HG02884 (cell line): ENCODE results near the gene TMEM184A.

Experiments
- ATAC-seq: cut with Tn5 transposase; IDR thresholded peaks from one replicate; pipeline ENCODE4 v1.9.1; 2021; ENCODE audit warnings: mild to moderate bottlenecking, moderate library complexity; ENCODE audit not compliant: unreplicated experiment

Gene TMEM184A

DNA sequence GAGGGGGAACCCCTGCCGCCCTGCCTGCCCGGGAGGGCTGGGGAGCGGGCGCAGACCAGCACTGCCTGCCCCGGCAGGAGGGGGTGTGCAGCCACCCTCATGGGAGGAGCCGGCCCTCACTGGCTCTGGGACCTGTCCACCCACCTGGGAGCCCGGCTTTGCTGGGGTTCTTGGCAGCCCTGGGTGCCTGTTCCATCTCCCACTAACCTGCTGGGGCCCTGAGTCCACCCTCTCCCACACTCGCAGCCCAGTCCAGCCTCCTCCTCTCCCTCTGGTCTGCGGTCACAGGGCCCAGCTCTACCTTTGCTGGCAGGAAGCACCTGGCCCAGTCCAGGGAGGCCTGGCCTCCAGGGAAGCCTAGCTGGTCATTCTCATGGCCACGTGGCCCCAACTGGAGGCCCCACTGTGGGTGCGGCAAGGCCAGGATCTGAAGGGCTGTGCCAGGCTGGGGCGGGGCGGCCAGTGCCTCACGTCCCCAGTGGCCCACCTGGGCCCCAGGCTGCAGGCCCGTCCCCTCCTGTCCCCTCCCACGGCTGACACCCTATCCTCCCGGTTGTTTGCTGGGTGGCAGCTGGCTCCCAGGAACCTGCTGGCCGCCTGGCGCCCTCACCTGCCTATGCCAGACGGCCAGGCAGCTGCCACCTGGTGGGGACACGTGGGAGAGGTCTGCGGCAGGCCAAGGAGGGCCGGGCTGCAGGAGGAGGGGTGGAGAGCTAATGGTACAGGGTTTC, at the start of gene TMEM184A:
TSS of gene TMEM184A (minus strand) at position 393 of the 731 bp plus-strand sequence. CDS start 721 bp downstream, outside the sequence.
- no peak for ATAC-seq

DNA sequence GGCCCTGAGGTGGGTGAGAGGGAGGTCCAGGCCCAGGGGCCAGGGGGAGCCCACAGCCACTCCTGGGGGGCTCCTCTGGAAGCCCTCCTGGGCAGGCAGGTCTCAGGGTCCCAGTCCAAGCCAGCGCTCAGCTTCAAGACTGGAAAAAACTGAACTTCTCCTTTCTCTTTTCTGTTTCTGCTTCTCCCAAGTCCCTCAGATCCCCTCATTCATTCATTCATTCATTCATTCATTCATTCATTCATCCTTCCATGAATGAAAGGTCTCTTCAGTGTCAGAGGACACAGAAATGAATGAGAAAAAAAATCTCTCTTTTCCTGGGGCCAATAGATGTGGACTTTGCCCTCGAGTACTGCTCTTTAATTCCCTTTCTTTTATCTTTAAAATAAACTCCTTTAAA, 48.4 kb upstream of the TMEM184A start:
- no peak for ATAC-seq

DNA sequence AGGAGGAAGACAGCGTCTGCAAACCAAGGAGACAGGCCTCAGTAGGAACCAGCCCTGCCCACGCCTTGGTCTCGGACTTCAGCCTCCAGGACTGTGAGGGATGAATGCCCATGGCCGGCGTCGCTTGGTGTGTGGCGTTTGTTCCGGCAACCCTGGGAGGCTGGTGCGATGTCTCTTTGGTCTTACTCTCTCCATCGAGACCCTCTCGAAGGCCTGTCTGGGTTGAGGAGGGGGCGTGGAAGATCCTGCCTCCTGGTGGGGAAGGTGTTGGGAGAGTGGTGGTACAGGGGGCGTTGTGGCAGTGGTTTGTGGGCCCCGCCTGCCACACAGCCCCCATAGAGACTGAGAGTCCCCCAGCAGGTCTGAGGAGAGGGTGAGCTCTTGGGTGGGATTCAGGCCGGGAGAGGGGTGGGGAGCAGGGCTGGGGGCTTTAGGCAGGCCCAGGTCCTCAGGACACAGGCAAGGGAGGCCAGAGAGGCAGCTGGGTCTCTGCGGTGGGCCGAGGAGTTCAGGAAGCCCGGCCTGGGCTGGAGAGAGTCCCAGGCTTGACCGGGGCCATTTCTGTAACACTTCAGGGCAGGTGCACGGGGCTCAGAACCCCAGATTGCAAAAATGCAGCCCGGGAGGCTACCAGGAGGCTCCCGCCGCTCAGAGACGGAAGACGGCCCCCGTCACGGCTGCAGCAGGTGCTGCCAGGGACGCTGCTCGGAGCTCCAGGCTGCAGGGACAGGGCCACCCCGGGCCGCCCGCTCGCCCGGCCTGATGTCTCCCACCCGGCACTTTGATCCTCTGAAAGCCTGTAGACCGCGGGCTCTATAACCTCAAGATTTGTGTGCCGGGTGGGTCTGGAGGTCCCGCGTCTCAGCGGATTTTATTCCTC, 47.6 kb upstream of the TMEM184A start:
- ATAC-seq, result no peak

DNA sequence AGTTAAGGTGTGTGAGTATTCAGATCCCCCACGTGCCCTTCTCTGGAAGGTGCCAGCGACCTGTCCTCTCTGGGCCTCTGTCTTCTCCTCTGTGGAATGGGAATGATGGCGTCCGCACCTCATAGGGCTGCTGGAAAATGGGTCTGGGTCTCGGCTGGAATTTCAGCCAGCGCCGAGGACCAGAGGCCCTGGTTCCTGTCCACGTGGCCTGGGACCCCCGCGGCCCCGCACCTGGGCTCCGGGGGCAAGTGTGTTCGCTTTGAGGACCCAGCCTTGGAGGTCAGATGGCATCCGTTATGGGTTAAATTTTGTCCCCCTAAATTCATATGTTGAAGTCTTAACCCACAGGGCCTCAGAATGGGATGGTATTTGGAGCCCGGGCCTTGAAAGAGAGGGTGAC, 46.4 kb upstream of the TMEM184A start:
- ATAC-seq, result no peak

DNA sequence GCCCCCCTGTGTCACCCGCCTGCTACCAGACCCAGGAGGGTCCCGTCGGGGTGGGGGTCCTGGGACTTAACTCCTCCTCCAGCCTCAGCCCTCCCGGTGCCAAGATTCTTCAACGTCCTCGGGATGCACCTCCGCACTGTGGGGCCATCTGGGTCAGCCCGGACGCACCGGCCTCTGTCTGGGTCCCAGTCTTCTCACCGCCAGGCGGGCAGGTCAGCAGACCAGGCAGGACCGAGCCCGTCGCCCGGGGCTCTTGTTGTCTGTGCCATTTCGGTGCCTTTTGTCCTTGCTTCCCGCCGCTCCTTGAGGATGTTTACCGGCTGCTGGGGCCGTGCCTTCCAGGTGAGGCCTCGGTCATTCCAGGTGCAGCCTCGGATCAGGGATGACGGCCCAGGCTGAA, 46.0 kb upstream of the TMEM184A start:
- no peak for ATAC-seq

DNA sequence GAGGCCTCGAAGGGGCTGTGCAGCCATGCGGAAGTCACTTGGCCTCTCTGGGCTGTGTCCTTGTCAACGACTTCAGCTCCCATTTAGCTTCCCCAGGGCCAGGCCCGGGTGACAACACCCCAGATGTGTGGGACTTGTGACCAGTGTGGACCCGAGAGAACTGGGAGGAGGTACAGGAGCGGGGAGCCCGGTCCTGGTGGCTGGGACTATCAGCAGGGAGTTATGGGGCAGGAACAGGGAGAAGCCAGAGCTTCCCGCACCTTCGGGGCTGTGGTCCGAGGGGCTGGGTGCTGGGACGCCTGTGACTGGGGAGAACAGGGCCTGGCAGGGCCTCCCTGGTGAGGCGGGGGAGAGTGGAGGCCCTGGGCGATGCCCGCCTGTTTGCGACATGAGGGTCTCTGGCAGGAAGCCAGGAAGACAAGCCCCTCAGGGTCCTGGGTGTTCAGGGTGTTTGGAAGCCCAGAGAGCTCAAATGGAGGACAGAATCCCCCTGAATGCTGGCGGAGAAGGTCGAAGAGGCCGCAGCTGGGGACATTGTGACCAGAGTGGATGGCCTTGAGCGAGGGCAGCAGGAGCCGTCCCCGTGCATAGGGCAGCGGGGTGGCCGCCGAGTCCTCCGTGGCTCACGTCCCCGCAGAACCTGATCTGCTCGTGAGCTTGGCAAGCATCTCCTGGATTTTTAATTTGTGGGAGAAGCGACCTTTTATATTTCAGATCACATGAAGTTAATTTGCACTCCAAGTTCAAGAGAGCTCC, 43.8 kb upstream of the TMEM184A start:
- no peak for ATAC-seq

DNA sequence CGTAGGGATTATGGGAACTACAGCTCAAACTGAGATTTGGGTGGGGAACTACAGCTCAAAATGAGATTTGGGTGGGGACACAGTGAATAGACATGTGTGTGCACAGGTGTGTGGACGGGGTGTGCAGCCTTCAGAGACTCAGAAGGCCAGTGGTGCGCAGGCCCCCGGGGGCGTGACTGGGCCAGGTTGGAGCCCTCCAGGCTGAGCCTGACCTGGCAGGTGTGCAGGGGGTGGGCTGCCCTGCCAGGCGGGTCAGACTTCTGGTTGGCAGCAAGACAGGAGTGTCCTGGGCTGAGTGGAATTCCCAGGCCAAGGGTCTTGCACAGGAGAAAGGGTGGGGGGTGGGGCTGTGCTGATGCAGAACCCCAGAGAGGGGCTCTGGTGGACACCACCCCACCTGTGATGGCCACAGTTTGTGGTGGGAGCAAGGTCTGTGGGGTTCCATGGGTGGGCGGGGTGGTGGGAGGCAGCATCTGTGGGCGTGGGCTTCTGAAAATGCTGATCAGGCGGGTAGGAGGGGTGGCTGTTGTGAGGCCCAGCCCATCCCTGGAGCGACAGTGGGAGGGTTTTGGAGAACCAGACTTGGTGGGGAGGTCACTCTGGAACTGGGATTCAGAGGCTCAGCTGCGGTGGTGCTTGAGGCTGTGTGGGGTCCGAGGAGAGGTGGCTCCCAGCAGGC, 43.1 kb upstream of the TMEM184A start:
- no peak for ATAC-seq

DNA sequence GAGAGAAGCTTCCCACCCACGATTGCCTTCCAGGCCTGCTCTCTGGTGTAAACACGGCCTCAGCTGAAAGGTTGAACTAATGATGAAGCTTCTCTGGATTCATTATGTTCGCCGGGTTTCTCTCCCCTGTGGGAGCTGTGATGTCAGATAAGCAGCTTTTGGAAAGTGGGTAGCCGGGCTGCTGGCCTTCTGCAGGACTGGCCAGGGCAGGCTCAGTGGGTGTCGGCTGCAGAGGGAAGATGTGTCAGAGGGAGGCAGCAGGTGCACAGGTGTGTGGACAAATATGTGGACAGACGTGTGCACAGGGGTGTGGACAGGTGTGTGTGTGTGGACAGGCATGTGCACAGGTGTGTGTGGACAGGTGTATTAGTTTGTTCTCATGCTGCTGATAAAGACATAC, 42.3 kb upstream of the TMEM184A start:
- no peak for ATAC-seq

DNA sequence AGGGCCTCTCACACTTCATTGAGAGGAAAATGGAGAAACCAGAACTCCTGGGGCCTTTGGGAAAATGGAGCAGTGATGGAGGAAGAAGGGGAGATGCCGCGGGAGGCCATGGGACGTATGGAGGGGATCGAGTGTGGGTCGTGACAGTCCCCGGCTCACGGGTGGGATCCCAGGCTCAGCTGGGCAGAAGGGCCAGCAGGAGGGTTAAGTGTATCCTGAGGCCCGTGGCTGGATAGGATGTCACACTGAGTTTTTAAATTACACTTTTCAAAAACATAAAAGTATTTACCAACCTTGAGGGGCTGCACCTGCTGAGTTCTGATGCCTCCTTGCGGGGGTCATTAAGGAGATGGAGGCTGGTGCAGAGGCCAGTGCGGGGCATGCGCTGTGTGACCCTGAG, 41.8 kb upstream of the TMEM184A start:
- no peak for ATAC-seq

DNA sequence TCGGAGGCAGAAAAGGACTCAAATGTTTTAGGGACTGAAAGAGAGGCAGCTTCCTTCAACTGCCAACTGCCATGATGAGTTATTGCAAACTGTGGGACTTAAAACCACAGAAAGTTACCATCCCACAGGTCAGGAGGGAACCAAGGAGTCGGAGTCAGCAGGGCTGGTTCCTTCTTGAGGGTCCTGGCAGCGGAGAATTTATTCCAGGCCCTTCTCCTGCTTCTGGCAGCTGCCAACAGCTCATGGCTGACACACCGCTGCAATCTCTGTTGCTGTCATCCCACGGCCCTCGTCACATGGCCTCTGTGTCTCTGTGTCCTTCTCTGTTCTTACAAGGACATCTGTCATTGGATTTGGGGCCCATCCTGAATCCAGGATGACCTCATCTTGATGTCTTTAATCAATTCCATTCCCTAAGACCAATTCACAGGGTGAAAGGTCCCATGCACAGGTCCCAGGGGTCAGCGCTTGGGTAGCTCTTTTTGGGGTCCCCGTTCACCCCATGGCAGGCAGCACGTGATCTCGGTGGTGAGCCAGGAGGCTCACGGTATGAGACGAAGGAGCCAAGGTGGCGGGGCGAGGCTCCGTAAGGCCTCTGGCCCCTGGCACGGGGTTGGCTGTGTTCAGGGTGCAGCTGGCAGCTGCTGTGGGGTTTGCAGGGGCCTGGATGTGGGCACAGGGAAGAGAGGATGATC, 41.2 kb upstream of the TMEM184A start:
- ATAC-seq, result no peak

DNA sequence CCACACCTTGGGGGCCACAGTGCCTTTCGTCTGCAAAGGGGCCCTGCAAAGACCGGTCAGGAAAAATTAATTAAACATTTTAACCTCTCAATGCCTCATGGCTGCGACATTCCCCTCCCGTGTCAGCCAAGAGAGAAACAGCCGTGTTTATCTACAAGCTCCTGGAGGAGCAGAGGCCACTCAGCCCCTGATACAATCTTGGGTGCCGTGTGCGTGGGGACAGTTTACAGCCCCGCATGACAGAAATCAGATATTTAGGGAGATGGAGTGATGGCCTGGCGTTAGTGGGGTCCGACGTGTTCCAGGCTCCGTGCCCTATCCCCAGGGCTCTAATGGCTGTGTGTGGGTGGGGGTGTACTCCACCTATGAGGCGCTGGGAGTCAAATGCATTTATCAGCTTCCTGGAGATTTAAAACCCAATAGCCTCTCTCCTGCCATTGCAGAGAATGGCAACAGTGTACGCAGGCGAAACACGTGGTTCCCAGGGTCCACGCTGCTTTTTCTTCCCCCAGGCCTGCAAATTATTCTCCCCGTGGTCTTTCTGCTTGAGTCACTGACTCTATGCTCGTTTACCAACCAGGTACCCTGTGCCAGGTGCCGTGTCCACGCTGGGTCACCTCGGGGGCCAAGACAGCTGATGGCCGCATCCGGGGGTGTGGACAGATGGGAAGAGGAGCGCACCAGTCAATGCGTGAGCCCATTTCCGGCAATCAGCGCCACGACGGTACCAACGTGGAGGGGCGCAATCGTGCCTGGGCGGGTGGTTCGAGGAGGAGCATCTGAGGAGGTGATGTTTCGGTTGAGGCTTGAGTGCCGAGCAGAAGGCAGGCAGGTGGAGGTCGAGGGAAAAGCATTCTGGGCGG, 40.4 kb upstream of the TMEM184A start:
- ATAC-seq, result no peak

DNA sequence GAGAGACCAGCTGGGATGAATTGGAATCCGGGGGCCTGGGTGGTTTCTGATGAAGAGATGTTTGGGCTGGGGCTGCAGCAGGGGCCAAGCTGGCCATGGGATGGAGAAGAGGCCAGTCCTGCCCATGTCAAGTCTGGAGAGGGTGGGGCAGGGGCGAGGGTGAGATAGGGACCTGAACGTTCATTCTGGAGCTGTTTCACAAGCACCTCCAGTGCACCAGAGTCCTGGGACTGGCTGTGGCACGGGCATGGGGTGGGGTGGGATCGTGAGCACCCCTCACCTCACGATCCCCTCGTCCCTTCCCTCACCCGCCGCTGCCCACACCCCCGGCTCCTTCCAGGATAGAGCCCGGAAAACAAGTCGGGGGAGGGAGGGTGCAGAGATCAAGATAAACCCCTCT, 39.6 kb upstream of the TMEM184A start:
- ATAC-seq, result no peak

DNA sequence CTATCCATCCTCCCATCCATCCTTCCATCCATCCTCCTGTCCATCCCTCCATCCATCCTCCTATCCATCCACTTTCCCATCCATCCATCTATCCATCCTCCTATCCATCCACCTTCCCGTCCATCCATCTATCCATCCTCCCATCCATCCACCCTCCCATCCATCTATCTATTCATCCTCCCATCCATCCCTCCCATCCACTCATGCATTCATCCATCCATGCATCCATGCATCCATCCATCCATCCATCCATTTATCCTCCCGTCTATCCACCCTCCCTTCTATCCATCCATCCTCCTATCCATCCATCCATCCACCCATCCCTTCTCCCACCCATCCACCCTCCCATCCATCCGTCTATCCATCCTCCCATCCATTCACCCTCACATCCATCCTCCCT, 39.0 kb upstream of the TMEM184A start:
- no peak for ATAC-seq

DNA sequence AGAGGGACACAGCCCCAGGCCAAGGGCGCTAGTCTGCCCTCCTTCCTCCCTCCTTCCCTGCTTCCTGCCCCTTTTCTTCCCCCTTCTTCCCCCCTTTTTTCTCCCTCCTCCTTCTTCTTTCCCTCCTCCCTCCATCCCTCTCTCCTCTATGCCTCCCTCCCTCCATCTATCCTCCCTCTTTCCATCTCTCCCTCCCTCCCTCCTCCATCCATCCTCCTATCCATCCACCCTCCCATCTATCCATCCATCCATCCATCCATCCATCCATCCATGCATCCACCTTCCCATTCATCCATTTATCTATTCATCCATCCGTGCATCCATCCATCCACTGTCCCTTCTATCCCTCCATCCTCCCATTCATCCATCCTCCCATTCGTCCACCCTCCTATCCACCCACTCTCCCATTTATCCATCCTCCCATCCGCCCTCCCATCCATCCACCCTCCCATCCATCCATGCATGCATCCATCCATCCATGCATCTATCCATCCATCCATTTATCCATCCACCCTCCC, 38.0 kb upstream of the TMEM184A start:
- ATAC-seq, result no peak

DNA sequence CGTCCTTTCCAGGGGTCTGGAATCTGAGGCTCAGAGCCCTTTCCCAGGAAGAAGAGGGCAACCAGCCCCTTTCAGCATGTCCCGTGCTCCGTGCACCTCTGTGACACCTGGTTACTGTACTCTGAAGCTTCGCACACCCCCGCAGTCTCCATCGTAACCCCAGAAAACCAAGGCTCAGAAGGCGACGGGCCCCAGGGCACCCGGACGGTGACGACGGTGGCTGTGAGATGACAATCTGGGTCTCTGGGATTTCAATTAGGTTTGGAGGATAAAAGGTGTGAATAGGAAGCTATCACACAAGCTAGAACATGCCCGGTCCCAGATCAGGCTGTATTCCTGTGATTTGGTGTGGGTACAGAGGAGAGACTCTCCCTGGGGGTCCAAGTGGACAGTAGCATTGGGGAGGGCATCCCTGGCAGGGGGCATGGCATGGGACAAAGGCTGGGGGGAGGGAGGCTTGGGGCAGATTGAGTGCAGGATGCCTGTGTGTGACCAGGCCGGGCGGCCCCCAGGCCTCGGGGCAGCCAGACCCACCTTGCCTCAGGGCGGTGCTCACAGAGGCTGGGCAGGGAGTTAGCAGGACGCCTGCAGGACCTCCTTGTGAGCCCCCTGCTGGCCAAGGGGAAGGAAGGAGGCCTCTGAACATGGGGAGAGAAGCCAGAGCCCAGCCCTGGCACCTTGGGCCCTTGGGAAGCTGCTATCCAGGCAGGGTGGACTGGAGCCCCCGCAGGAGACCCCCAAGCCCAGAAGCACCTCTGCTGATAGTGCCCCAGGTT, 37.3 kb upstream of the TMEM184A start:
- no peak for ATAC-seq

DNA sequence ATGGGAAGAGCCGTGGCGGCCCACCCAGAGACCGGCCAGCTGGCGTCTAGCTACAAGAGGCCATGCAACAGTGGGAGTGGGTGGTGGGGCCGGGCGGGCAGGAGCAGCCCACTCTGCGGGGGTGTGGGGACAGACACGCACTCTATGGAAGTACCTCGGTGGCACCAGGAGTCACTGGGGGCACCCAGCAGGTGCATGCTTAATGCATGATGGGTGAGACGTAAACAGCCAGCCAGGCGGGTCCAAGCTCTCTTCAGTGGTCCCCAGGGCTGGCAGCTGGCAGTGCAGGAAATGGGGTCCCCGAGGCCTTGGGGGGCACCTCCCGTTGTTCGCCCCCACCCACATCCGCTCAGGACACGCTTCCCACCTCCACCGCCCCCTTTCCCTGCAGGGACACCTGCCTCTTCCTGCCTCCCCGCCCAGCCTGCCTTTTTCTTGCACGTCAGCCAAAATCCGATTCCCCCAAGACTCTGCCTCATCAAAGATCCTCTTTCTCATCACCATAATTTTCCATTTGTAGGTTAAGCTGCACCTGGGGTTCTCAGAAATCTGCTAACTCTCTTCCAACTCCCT, 36.4 kb upstream of the TMEM184A start:
- no peak for ATAC-seq

DNA sequence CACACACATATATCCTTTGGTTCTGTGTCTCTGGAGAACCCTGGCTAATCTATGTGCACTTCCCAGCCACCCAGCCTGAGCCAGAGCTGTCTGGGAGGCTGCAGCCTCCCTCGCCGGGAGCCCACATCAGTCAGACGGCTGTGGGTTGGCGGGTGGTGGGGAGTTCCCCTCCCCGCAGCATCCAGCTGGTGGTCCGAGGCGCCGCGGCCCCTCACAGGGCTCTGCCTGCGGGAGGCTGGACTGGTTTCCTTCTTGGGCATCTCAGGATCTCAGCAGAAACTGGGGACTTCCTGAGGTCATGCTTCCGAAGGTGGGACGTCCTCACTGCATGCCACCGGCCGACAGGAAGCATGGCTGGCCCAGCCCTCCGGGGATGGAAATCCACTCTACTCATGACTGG, 35.9 kb upstream of the TMEM184A start:
- ATAC-seq, result no peak

DNA sequence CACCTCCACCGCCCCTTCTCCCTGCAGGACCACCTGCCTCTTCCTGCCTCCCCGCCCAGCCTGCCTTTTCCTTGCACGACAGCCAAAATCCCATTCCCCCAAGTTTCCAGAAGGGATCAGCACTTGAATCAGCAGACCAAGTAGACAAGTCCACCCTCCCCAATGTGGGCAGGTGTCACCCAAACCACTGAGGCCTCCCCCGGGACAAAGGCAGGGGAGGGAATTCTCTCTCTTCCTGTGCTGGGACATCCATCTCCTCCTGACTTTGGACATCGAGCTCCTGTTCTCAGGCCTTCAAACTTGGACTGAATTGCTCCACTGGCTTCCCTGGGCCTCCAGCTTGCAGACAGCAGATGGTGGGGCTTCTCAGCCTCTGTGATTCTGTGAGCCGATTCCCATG, 35.4 kb upstream of the TMEM184A start:
- ATAC-seq, result no peak
